Stimulated activated CD4-positive, alpha-beta T cell treated with anti-CD3 and anti-CD28 coated beads, Interleukin-2, amount 100 ng/mL, for 4 hours (primary cell): ENCODE data around the gene TNS2.
A peak's percentile ranks its signal among the peaks of the same experiment; 100 is the strongest.

Experiments used
- DNase-seq: peaks from one replicate; pipeline ENCODE4 v3.0.0-alpha.2; 2020; ENCODE audit warnings: low read depth

TNS2 gene

DNA sequence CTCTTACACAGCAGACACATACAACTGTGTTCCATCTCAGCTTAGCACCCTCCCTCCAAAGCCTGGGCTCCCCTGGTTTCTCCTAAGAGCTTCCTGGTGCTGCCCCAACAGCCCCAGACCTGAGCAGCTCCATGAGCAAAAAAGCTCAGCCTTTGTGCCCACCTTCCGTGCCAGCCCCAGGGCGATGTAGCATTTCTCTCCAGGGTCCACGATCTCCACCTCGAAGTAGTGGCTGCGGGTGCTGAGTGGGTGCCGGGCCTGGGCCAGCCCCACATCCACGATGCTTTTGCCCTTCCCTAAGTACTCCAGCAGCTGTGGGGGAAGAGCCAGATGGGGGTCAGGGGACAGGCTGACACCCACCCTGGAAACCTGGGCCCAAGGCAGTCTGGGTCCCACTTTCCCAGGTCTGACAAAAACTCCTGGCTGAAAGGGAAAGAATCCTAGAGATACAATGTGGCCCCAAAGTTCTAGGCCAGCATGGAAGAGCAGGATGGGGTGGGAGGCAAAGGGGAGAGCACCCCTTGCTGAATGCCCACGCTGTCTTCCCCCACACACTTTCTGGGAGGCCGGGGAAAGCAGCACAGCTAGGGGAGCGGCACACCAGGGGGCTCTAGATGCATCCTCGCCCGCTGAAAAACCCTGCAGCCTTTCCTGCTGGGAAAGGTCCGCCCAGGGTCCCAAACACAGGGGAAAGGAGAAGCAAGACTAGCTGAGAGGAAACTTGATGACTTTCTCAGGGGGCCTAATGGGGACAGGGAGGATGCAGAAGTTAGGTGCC is 18.3 kb downstream of the TNS2 start:
- DNase-seq: no peak

DNA sequence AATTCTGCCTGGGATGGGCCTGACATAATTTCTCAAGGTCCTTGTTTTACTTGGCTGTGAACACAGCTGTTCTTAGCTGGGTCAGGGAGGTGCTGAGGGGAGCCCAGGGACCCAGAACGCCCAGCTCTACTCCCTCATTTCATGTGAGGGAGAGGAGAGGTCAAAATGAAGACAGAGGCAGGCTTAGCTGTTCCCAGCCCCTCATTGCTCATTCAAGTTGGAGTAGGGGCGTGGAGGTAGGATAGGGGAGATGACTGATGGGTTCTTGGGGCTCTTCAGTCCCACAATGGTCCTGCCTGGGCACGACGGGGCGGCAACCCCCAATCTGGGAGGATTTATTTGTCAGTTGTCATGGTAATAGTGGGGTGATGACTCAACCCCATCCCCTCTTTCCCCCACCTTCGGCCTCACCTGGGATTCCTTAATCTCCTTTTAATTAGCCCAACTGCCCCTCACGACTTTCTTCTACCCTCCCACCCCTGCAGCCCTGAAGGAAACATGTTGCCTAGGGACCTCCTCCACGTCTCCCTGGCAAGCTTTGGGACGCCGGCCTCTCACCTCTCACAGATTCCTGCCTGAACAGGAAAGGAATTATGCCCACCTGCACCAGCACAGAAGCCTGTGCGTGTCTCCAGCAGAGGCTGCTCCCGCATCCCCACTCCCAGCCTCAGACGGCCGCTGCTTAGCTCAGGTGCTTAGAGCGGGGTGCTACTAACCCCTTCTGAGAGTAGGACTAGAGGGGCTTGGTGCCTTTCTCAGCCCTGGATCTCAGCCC is 19.1 kb downstream of the TNS2 start:
- no peak for DNase-seq

- DNase-seq: no peak
These were observed 20.0 kb downstream of the TNS2 start for GRCh38 chr12:53069621-53070410.

- no peak for DNase-seq
These were observed 21.1 kb downstream of the TNS2 start for GRCh38 chr12:53070877-53071492.

- no peak for DNase-seq
These were observed 22.0 kb downstream of the TNS2 start for GRCh38 chr12:53071591-53072551.

DNA sequence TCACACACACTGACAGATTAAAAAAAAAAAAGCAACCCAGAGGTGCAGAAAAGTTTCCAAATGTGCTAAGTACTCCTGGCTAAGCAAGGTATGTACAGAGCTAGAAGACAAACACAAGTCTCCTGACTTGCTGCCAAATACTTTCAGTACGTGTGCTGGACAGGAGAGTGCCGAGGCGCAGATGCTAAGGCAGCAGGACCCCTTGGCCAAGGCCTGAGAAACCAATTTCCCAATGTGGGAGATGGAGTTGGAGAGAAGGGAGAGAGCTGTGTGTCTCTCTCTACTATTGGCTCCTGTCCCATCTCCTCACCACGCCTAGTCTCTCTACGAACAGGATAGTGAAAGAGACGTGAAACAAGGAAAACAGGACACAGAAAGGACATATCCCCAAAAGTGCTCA is 24.0 kb downstream of the TNS2 start:
- DNase-seq: no peak

DNA sequence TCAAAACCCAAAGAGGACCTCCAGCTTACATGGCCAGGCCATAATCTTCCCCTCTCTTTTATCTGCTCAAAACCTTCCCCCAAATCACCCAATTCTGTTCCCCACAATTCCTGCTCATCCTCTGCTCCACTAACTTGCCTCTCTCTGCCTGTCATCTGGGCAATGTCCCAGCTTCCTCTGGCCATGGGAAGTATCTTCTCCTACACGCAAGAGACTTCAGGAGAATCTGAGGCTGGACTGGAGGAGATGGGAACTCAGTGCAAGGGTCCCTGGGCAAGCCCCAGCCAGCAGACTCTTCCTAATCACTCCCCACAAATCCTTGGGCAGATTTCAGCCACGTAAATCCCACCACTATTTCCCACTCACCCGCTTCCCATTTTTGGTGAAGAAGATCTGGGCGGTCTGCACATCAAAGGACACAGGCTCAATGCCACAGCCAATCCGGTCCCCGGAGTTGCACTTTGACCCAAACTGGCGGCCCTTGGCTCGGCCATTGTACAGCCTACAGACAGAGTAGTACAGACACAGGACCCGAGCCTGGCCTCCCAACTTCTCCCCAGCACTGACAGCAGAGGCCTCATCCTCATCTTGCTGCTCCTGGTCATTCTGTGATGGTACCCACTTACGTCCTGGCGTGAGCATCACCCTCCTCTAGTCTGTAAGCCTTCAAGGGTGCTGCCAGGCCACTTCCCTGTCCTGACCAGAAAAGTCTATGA is 24.6 kb downstream of the TNS2 start:
- DNase-seq: no peak

DNA sequence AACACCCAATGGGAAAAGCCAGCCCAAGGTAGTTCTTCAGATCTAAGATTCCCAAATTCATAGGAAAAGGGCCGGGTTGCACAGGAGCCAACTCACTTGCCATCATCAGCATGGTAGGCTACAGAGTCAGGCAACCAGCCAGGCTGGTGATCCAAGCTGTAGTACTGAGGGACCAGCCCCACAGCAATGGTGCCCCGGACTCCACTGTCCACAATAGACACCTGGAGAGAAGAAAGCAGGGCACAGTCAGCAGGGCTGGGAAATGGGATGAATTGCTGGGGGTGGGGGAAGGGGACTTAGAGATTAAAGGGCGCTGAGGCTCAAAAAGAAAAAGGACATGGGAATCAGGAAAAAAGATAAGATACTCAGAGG is 25.1 kb downstream of the TNS2 start:
- no peak for DNase-seq

- no peak for DNase-seq
These were observed 26.6 kb downstream of the TNS2 start for GRCh38 chr12:53076461-53076860.

- no peak for DNase-seq
These were observed 27.2 kb downstream of the TNS2 start for GRCh38 chr12:53077030-53077429.

DNA sequence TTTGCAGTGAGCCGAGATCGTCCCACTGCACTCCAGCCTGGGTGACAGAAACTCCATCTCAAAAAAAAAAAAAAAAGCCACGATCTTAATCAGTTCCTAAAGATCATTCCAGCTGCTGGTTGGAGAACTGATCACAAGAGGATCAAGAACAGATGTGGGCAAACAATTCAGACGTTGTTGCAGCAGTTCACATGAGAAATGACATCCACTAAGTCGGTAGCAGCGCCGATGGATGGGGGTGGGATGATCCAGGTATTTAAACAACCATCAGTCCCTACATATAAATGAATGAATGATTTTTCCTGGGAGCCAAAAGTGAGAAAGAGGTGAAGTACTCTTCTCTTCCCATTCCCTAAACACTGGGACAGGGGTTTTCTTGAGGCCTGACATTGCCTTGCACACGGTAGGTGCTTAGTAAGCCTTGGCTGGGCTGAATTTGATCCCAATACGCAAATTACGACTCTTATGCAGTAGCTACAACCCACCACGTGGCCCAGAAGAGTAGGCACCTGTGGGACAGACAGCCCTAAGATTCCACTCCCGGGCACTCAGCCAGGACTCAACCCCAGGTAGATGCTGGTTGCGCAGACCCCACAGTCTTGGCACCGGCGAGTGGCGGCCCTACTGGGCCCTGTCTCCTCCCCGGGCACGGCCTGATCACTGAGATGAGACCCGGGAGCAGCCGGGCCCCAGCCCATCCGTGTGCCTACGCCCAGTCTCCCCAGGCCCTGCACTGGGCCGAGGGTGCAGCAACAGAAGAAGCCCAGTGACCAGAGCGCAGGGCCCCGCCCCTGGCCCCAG is 28.8 kb downstream of the TNS2 start:
- peak; percentile 10 for DNase-seq

DNA sequence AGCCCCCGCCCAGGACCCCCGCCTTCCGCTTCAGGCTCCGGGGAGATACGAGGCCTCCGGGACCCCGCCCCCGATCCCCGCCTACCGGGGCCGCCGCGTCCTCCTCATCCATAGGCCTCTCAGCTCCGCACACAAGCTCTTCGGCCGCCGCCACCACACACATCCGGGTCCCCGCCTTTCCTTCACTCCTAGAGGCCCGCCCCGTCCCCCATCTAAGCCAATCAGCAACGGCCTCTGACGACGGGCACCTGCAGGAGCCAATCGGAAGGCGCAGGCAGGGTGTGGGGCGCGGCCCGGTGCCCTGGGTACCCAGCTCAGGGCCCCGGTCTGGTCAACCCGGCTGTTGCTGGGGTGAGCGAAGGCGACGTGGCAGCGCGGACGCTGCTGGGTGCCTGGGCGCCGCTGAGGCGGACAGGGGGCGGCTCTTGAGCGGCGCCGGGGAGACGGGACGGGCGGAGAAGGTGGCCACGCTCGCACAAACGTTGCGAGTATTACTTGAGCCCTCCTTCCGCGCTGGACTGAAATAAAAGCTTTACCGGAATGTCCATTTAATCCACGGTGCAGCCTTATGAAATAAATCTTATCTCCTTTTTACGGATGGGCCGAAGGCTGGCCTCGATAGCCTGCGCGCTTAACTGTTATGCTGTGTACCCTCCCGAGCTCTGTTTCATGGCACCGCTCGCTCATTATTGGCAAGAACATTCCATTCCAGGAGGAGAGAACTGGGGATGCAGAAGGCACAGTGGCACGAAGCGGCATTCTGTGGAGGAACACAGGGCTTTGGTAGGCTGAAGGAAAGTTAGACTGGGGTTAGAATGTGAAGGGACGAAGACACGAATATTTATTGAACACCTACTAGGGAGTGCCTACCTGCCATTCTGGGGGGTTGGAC is 29.6 kb downstream of the TNS2 start, which contains the start of gene SPRYD3:
TSS of gene SPRYD3 (minus strand) at position 165 of the 892 bp plus-strand sequence. CDS start at position 108, 57 bp downstream.
- DNase-seq: peak; percentile 94

DNA sequence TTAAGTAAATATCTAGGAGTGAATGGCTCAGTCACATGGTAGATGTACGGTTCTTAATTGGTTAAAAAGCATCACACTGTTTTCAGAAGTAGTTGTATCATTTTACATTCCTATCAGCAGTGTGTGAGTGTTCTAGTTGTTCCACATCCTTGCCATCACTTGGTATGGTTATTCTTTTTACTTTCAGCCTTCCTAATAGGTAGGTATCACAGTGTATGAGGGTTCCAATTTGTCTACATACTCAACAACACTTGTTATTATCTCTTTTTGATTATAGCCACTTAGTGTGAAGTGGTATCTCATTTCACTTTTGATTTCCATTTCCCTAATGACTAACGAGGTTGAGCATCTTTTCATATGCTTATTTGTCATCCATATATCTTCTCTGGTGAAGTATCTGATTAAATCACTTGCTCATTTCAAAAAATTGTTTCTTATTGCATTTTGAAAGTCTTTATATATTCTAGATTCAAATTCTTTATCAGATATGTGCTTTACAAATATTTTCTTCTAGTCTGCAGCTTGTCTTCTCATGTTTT is 32.8 kb downstream of the TNS2 start:
- no peak for DNase-seq

- no peak for DNase-seq
These were observed 36.5 kb downstream of the TNS2 start for GRCh38 chr12:53086361-53086760.

DNA sequence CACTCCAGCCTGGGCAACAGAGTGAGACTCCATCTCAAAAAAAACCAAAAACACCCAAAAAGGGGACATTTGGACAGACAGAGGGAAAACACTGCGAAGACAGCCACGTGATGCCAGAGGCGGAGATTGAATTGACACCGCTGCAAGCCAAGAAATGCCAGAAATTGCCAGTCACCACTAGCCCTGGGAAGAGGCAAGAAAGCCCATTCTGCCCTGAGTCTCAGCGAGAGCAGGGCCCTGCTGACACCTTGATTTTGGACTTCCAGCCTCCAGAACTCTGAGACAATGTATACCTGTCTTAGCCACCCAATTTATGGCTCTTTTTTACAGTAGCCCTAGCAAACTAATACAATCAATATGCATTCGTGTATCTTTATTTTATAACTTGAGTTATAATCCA is 40.2 kb downstream of the TNS2 start:
- DNase-seq: no peak

- DNase-seq: no peak
These were observed 40.7 kb downstream of the TNS2 start for GRCh38 chr12:53090554-53090953.

GRCh38 chr12:53091756-53092155 is 41.9 kb downstream of the TNS2 start:
- DNase-seq: no peak

DNA sequence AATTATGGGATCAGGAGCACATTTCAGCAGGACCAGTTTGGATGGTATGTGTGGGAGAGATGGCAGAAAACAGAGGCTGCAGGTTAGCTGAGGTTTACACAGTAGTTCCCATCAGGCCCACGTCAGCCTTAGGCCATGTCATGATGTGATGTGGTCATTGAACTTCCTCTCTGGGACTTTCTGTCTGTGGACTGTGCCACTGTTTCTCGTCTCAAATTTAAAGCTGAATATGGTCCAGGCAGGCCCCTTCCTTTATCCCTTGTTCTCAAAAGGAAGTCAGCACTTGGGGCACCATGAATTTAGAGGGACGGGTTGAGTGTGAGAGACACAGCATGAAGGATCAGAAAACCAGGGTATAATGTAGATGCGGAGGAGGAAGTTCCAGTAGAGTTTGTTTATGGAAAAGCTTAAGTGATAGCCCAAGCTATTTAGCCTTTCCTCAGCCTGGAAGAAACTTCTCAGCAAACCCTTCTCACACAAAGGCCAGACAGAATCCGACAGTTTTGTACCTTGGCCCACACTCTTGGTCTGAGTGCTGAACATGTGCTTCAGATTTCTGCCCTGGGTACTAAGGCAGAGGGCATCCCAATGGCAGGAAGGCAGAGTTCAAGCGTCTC is 44.0 kb downstream of the TNS2 start:
- DNase-seq: no peak
